ENCODE measurements around the gene PDE3B. TPM values are rescaled to one million over a fixed set of nuclear protein-coding genes. Genes with fewer than 3 reads are reported as not detected.
"Not testable (repeated sequence)": the region's sequence is repeated elsewhere in the genome, so short reads cannot be mapped to it uniquely, and the experiment has no call there.

Gene PDE3B
- total RNA-seq, 6 experiments from 2014 or later, result 14.9 to 47.1 (median 28.8) TPM

- no peak for TF ChIP-seq POLR2A (IDR thresholded peaks at IDR 0.05)
- TF ChIP-seq, protein P1, sequence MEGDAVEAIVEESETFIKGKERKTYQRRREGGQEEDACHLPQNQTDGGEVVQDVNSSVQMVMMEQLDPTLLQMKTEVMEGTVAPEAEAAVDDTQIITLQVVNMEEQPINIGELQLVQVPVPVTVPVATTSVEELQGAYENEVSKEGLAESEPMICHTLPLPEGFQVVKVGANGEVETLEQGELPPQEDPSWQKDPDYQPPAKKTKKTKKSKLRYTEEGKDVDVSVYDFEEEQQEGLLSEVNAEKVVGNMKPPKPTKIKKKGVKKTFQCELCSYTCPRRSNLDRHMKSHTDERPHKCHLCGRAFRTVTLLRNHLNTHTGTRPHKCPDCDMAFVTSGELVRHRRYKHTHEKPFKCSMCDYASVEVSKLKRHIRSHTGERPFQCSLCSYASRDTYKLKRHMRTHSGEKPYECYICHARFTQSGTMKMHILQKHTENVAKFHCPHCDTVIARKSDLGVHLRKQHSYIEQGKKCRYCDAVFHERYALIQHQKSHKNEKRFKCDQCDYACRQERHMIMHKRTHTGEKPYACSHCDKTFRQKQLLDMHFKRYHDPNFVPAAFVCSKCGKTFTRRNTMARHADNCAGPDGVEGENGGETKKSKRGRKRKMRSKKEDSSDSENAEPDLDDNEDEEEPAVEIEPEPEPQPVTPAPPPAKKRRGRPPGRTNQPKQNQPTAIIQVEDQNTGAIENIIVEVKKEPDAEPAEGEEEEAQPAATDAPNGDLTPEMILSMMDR (IDR thresholded peaks at IDR 0.05), result no peak
- H3K36me3 ChIP-seq, result peaks cover 0 to 8% (median 0%) of the 10 kb centered on the region in 4 donors
- H3K27ac ChIP-seq, result peak overlapping the region in 1 of 3 donors; percentile 36
- 18% methylated on average over 1 of the region's 1 CpG for WGBS (ENCODE audit: insufficient coverage, low coverage, low lambda C conversion rate, missing lambda C conversion rate)
- peaks cover 0 to 16% (median 0%) of the 10 kb centered on the region in 4 donors for H3K4me1 ChIP-seq
- intact Hi-C loops (cut with DNase I), result no loop called here
- no peak overlapping the region for H3K4me3 ChIP-seq
- no peaks in the 10 kb centered on the region for H3K27me3 ChIP-seq
- no peaks in the 10 kb centered on the region for H3K9me3 ChIP-seq
- ATAC-seq, result peak; percentile 73 to 92 (median 86)
- DNase-seq, result peak; percentile 34 to 62 (median 53)
Measured at GRCh38 chr11:14861680-14862079, 218.1 kb downstream of the PDE3B start.

DNA sequence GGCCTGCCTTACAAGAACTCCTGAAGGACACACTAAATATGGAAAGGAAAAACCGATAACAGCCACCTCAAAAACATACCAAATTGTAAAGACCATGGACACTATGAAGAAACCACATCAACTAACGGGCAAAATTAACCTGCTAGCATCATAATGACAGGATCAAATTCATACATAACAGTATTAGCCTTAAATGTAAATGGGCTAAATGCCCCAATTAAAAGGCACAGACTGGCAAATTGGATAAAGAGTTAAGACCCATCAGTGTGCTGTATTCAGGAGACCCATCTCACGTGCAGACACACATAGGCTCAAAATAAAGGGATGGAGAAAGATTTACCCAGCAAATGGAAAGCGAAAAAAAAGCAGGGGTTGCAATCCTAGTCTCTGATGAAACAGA, 220.2 kb downstream of the PDE3B start:
- H3K36me3 ChIP-seq; ATAC-seq; H3K9me3 ChIP-seq; H3K4me3 ChIP-seq; DNase-seq; H3K27ac ChIP-seq; H3K27me3 ChIP-seq; intact Hi-C loops (cut with DNase I): not testable (repeated sequence)
- peaks cover 0 to 16% (median 0%) of the 10 kb centered on the region in 4 donors for H3K4me1 ChIP-seq
- 100% methylated on average over 3 of the region's 4 CpGs for WGBS (ENCODE audit: insufficient coverage, low coverage, low lambda C conversion rate, missing lambda C conversion rate)

- Histone ChIP-seq H3K4me3 (no peak overlapping the region), H3K4me1 (no peaks in the 10 kb centered on the region), H3K27me3 (no peaks in the 10 kb centered on the region), H3K36me3 (peaks cover 0 to 41% (median 0%) of the 10 kb centered on the region in 4 donors), H3K27ac (no peak overlapping the region), H3K9me3 (no peaks in the 10 kb centered on the region)
- no peak for TF ChIP-seq POLR2A (IDR thresholded peaks at IDR 0.05)
- TF ChIP-seq, protein P1 (IDR thresholded peaks at IDR 0.05), result no peak
- intact Hi-C loops (cut with DNase I), result no loop called here
- DNase-seq (no peak), ATAC-seq (no peak)
Measured at GRCh38 chr11:14872032-14872431, 228.4 kb downstream of the PDE3B start.

DNA sequence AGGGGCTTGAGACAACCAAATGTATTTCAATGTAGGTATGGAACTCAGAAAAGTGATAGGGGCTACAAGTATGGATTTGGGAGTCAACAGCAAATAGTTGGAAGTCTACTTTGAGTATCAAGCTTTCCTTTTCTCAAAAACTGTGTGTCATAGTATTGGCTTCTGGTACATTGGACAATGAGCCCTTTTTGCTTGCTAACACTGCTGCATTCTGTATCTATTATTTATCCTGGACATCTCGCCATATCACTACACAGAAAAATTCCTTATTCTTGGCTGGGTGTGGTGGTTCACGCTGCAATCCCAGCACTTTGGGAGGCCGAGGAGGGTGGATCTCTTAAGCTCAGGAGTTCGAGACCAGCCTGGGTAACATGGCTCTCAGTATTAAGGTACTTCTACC, 230.0 kb downstream of the PDE3B start:
- no peak for ATAC-seq
- TF ChIP-seq POLR2A (IDR thresholded peaks at IDR 0.05), result no peak
- TF ChIP-seq, protein P1 (IDR thresholded peaks at IDR 0.05), result no peak
- no peak for DNase-seq
- H3K4me3 ChIP-seq, result no peak overlapping the region
- no peaks in the 10 kb centered on the region for H3K27me3 ChIP-seq
- peaks cover 0 to 42% (median 3%) of the 10 kb centered on the region in 4 donors for H3K36me3 ChIP-seq
- no peaks in the 10 kb centered on the region for H3K4me1 ChIP-seq
- 96% methylated on average over 4 of the region's 4 CpGs for WGBS (ENCODE audit: insufficient coverage, low coverage, low lambda C conversion rate, missing lambda C conversion rate)
- no peak overlapping the region for H3K27ac ChIP-seq
- H3K9me3 ChIP-seq, result no peaks in the 10 kb centered on the region
- intact Hi-C loops (cut with DNase I), result no loop called here

GRCh38 chr11:14875163-14875562, 231.6 kb downstream of the PDE3B start:
- Histone ChIP-seq H3K4me1 (no peaks in the 10 kb centered on the region), H3K4me3 (no peak overlapping the region), H3K27me3 (no peaks in the 10 kb centered on the region), H3K27ac (no peak overlapping the region), H3K9me3 (no peaks in the 10 kb centered on the region), H3K36me3 (peaks cover 0 to 32% (median 6%) of the 10 kb centered on the region in 4 donors)
- 95% methylated on average over 5 of the region's 5 CpGs for WGBS (ENCODE audit: insufficient coverage, low coverage, low lambda C conversion rate, missing lambda C conversion rate)
- intact Hi-C loops (cut with DNase I), result no loop called here
- no peak for ATAC-seq
- no peak for DNase-seq
- no peak for TF ChIP-seq POLR2A (IDR thresholded peaks at IDR 0.05)
- TF ChIP-seq, protein P1 (IDR thresholded peaks at IDR 0.05), result no peak
